Neural cell (in vitro differentiated cells): ENCODE measurements around the gene INO80.

Experiments
- CTCF ChIP-seq: fragments of 450-650 bp; IDR thresholded peaks from 2 replicates; pipeline ENCODE4 v1.5.1; 2014; ENCODE audit warnings: antibody characterized with exemption, mild to moderate bottlenecking, moderate library complexity; ENCODE audit not compliant: poor library complexity, severe bottlenecking
- EZH2 ChIP-seq: fragments of 200-600, 300-800 bp; shearing (Covaris generic), sonication (generic); IDR thresholded peaks from 2 replicates; pipeline ENCODE4 v1.6.1; 2014; ENCODE audit warnings: antibody characterized with exemption, low read length, borderline replicate concordance, mild to moderate bottlenecking; ENCODE audit not compliant: insufficient read depth, poor library complexity, severe bottlenecking
- POLR2AphosphoS5 ChIP-seq: IDR thresholded peaks from 2 replicates; pipeline ENCODE4 v1.6.1; 2012
- RAD21 ChIP-seq: fragments of 450-650 bp; conservative IDR thresholded peaks from 2 replicates; pipeline ENCODE4 v1.6.1; 2014; ENCODE audit warnings: antibody characterized with exemption, mild to moderate bottlenecking, moderate library complexity
- REST ChIP-seq: IDR thresholded peaks from 2 replicates; pipeline ENCODE4 v1.6.1; 2012; ENCODE audit warnings: borderline replicate concordance
- SMC3 ChIP-seq: fragments of 450-650 bp; conservative IDR thresholded peaks from 2 replicates; pipeline ENCODE4 v1.6.1; 2014; ENCODE audit warnings: antibody characterized with exemption, mild to moderate bottlenecking, moderate library complexity; ENCODE audit not compliant: poor library complexity
- TAF1 ChIP-seq: IDR thresholded peaks from 2 replicates; pipeline ENCODE4 v1.6.1; 2012; ENCODE audit warnings: low read depth

- TF ChIP-seq CTCF: no peak
- no peak for TF ChIP-seq EZH2
- TF ChIP-seq REST: no peak
- no peak for TF ChIP-seq TAF1
- no peak for TF ChIP-seq POLR2AphosphoS5
- TF ChIP-seq SMC3: no peak
- TF ChIP-seq RAD21: no peak
Observed at GRCh38 chr15:40943764-40944365, 172.2 kb downstream of the INO80 start.
